HG02571 (cell line): ENCODE measurements around the gene CCT6A.
"Not testable (repeated sequence)": the region's sequence is repeated elsewhere in the genome, so short reads cannot be mapped to it uniquely, and the experiment has no call there.

Source experiments
- ATAC-seq: cut with Tn5 transposase; IDR thresholded peaks from one replicate; pipeline ENCODE4 v1.9.1; 2021; ENCODE audit warnings: mild to moderate bottlenecking, moderate library complexity; ENCODE audit not compliant: unreplicated experiment

Gene CCT6A

DNA sequence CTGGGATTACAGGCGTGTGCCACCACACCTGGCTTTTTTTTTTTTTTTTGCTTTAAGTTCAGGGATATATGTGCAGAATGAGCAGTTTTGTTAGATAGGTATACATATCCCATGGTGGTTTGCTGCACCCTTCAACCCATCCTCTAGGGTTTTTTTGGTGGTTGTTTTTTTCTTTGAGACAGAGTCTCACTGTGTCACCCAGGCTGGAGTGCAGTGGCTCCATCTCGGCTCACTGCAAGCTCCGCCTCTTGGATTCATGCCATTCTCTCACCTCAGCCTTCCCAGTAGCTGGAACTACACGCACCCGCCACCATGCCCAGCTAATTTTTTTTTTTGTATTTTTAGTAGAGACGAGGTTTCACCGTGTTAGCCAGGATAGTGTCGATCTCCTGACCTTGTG lies 2.8 kb upstream of the CCT6A start:
- ATAC-seq, result not testable (repeated sequence)

DNA sequence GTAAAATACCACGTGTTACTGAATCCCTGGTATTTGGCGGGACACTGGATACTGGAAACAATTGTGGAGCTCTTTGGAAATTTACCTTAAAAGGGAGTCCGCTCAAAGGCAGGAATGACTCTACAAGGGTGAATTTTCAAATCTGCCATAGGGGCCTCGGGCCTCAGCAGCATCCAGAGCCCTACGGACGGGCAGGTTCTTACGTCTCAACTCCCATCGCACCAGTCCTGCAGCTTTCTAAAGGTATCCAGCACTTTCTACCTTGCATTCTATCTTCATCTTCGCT lies 569 bp upstream of the CCT6A start:
- no peak for ATAC-seq

- no peak for ATAC-seq
Measured at GRCh38 chr7:56053379-56053778, 1.8 kb downstream of the CCT6A start.

- no peak for ATAC-seq
Measured at GRCh38 chr7:56053993-56054392, 2.4 kb downstream of the CCT6A start.

DNA sequence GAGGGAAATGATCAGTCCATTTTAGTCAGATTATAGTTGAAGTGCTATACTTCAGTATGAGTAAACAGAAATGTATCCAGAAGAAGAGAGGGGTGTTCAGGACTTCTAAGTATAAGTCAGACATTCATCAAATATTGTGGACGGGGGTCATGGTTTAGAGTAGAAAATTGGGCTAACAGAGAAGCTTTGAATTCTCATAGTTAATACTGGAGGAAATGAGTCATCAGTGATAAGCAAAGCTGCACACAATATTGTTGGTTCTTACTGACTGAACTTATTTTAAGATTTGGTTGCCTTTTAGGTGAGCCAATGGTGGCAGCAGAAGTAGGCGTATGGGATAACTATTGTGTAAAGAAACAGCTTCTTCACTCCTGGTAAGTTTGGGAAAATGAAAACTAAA lies 10.8 kb downstream of the CCT6A start:
- no peak for ATAC-seq

- no peak for ATAC-seq
Measured at GRCh38 chr7:56063500-56063881, 11.9 kb downstream of the CCT6A start.

- peak; percentile 93 for ATAC-seq
Measured at GRCh38 chr7:56063882-56064625, 12.5 kb downstream of the CCT6A start, which contains the start of gene SUMF2. TSS of gene SUMF2 (plus strand) at chr7:56064286. CDS start at chr7:56064312, 26 bp downstream.

- ATAC-seq, result not testable (repeated sequence)
Measured at GRCh38 chr7:56066376-56066775, 14.8 kb downstream of the CCT6A start.

- peak; percentile 87 for ATAC-seq
Measured at GRCh38 chr7:56074371-56074791, 22.8 kb downstream of the CCT6A start.

DNA sequence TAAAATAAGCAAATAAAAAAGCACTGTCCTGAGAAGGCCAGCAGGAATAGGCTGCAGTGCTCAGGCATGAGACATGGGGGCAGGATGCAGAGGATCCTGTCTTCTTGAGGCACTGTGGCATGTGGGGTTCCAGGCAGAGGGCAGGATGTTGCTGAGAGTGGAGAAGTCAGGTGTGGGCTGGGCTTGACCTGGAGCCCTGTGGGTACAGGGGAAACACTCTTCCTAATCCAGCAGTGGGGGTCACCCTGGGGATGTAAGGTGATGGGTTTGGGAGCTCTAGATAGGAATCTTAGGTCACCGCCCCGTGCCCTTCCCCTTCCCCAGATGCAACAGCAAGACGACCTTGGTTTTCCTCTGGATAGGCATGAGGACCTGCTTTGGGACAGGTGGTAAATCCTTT lies 26.1 kb downstream of the CCT6A start:
- no peak for ATAC-seq

DNA sequence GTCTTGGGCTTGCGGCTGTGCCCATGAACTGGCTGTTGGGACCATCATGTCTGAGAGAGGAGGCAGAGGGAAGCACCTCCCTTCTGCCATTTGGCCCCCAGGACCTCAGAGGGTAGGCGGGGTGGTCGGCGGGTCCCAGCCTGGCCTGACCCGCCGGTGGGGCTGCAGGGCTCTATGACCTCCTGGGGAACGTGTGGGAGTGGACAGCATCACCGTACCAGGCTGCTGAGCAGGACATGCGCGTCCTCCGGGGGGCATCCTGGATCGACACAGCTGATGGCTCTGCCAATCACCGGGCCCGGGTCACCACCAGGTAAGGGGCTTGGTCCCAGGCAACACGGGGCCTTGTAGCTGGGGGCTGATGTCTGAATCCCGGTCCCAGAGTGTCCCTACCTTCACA lies 26.6 kb downstream of the CCT6A start:
- no peak for ATAC-seq

- no peak for ATAC-seq
Measured at GRCh38 chr7:56079450-56080185, 28.1 kb downstream of the CCT6A start.

DNA sequence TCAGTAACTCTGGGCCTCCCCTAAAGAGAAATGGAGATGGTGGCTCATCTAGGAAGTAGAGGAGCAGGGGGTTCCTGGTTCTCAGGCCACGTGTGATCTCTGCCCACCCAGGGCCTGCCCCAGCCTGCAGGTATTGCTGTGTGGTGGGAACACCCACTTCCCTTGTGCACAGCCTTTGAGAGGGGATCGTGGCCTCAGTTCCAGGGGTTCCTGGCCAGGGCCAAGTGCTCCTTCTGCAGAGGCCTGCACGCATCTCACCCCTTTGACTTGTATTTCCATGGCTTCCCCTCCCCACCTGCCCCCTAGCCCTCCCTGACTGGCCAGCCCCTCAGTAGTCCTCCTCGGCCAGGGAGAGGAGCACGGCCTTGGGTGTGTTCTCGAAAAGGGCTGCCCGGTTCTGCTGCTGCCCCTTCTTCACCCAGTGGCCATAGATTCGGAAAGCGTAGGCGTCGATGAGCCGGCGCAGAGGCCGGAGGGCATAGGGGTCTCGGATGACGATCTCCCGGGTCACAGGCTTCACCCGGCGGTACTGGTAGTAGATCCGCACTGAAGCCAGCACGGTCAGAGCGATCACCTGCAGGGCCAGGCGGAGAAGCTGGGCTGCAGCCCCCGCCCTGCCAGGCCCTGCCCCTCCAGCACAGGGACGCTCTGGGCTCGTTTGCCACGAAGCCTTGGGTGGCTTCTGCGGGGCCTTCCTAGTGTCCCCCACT lies 29.3 kb downstream of the CCT6A start:
- ATAC-seq, result not testable (repeated sequence)

DNA sequence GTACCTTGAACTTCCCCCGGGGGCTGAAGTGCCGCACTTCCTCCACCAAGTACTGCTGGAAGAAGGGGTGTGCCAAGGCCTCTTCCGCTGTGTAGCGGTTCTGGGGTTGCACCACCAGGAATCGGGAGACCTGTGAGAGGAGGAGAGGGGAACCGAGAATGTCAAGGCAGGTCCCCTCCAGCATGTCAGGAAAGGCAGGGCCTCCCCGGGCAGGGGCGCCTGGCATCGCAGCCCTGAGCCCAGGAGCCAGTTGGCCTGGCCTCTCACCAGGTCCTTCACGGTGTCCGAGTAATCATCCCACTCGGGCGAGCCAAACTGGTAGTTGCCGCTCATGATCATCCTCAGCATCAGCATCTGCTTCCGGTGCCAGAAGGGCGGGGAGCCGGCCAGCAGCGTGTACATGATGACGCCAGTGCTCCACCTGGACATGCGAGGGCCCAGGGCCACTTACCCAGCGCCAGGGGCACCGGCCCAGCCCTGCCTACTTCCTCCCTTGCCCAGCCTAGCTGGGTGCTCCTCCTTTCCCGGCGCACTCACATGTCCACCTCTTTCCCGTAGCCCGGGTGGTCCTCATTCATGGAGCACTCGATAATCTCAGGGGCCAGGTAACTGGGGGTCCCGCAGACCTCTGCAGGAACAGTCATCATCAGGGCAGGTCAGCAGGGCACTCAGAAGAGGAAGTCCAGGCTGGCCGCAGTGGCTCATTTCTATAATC lies 30.2 kb downstream of the CCT6A start:
- no peak for ATAC-seq

DNA sequence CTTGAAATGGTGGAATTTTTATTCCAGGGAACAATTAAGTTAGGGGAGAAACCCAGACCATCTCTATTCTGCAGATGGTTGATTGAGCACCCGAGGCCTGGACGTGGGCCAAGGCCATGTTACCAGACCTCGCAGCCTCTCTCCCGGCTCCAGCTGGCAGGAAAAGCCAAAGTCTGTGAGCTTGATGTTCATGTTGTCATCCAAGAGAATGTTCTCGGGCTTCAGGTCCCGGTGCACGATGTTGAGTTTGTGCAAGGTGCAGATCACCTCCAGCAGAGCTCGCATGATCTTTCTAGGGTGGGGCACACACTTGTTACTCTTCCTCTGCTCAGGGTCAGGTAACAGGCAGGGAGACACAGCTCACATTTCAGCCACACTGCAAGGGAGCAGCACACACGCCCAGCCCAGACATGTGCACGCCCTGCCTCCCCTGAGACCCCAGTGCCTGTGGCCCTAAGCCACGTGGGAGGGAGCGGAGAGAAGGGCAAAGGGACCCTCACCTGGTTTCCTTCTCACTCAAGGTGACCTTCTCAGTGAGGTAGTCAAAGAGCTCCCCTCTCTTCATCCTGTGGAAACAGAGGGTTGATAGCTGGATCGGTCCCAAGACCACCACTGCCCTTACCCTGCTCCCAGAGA lies 31.7 kb downstream of the CCT6A start:
- no peak for ATAC-seq

DNA sequence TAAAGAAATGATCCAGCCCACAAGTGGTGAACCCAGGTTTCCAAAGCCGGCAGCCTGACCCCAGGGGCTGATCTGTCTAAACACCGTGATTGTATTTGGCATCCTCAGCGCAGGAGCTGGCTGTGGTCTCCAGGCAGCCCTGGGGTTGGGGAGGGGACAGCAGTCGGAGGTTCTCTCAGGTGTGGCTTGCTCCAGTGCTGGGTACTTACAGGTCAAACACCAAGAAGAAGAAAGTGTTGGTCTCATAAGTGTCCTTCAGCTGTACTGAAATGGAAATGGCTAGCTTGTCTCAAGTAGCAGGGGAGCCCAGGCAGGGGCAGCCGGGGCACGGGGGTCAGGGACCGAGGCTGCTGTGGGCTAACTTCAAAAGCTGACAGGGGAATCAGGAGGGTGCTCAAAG lies 35.2 kb downstream of the CCT6A start:
- ATAC-seq, result no peak

- no peak for ATAC-seq
Measured at GRCh38 chr7:56087445-56087844, 35.9 kb downstream of the CCT6A start.

DNA sequence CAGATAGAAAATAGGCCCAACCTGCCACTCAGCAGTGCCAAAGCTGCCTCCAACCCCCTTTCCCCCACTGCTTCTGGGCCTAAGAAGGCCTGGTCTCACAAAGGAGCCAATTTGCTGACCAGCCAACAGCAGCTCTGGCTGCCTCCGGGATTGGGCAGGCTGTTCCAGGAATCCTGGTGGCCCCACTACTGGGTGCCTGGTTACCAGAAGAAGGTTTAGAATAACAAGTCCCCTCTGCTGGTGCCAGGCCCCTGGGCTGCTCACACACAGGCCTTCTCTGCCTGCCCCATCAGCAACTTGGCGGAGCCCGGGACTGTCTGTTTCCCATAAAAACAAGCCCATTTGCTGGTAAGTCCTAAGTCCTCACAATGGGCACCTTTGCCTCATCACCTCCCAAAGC lies 40.0 kb downstream of the CCT6A start:
- no peak for ATAC-seq

DNA sequence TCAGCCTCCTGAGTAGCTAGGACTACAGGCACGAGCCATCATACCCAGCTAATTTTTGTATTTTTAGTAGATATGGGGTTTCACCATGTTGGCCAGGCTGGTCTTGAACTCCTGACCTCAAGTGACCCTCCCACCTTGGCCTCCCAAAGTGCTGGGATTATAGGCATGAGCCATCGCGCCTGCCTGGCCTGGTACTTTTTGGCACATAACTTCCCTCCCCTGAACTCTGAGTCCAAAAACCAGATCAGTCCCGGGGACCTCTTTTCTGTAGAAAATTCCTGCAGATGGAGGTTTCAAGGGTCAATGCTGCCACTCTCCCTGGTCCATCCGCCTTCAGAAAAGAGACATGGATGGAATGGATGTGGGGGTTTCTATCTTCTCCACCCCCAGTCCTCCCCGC lies 40.8 kb downstream of the CCT6A start:
- not testable (repeated sequence) for ATAC-seq

- no peak for ATAC-seq
Measured at GRCh38 chr7:56092789-56093531, 41.4 kb downstream of the CCT6A start, which contains the start of gene PHKG1. TSS of gene PHKG1 (minus strand) at chr7:56092952. CDS start at chr7:56088941, 4,011 bp downstream.
